Right forelimb (tissue), 1 donor: ENCODE measurements around the gene MED13L.
"Not testable (repeated sequence)": the region's sequence is repeated elsewhere in the genome, so short reads cannot be mapped to it uniquely, and the experiment has no call there.

Experiments used
- DNase-seq: peaks from one replicate; pipeline ENCODE4 v3.0.0-alpha.2; 2018

Gene MED13L

GRCh38 chr12:116245189-116245588 is 32.3 kb downstream of the MED13L start:
- no peak for DNase-seq

GRCh38 chr12:116244474-116245090 is 32.9 kb downstream of the MED13L start:
- DNase-seq, result no peak

- no peak for DNase-seq
Measured at GRCh38 chr12:116244001-116244400, 33.5 kb downstream of the MED13L start.

DNA sequence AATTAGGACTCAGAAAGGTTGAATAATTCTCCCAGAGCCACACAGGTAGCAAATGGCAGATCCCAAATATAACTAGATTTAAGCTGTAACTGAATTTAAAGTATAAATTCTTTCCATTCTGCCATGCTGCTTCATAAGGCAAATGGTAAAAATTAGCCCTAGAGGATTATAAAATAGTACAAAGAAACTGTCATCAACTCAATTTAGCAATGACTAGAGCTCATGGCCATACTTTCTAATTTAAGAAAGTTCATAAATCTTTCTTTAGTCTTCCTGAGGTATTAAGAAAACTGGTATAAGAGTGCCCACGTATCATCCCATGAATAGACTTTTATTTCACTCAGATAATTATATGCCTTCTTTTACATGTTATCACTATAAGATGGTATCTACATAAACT is 34.8 kb downstream of the MED13L start:
- no peak for DNase-seq

DNA sequence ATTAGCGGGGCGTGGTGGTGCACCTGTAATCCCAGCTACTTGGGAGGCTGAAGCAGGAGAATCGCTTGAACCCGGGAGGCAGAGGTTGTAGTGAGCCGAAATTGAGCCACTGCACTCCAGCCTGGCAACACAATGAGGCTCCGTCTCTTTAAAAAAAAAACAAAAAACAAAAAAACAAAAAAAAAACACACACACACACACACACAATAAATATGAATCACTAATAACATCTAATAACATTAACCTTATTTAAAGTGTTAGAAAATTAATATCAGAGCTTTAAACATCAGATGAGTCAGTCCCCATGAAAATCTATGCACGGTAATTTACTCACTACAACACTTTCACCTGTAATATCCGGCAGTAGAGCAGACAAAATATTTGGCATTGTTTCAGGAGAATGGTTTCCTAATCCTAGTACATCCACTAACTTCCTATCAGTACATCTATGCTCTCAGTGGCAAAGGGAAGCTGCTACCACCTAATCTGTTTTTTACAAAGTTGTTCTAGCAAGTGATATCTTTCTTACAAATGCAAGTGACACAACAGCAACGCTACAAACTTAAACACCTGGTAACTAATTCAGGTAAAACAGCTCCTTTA is 36.2 kb downstream of the MED13L start:
- no peak for DNase-seq

DNA sequence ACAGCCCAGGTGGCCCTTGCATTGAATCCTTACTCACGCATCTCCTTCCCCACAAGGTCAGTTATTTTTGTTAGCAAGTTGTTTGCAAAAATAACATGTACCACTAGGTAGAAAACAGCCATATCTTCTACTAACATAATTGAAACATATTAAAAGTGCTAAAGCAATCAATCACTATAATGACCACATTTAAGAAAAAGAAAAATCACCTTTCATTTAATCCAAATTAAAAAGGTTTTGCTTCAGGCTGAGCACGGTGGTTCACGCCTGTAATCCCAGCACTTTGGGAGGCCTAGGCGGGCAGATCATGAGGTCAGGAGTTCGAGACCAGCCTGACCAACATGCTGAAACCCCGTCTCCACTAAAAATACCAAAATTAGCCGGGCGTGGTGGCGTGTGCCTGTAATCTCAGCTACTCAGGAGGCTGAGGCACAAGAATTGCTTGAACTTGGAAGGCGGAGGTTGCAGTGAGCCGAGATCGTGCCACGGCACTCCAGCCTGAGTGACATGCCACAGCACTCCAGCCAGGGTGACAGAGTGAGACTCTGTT is 38.8 kb downstream of the MED13L start:
- DNase-seq, result not testable (repeated sequence)

DNA sequence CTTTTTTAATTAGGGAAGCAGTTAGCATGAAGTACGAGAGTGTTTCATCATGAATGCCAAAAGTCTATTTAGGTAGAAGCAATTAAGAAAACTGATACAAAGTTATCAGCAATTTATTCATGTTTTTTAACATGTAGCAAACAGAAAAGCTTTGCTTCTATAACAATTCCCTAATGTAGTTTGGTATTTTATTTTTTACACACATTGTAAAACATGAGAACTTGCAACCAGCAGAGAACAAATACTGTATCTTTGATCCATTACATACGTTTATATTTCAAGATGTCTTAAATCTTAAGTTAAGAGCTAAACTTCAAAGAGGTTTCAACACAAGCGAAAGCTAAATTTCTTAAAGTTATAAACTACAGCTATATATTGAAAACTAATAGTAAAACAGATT is 39.3 kb downstream of the MED13L start:
- DNase-seq, result no peak

DNA sequence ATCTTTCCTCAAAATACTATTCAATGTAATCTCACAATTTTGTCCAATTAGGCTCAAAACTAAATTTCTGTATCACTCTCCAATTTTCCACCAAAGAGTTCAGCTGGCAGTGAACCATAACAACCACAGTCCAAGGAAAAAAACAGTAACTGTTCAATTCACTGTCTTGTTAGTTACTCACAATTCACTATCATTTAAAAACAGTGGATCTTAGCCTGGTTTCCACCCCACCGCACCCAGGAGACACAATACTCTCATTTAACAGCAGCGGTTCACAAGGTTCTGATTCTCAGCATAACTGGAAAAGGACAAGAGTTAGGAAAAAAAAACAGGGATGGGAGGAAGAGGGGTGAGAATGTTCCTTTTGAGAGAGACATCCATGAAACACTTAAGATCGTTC is 40.5 kb downstream of the MED13L start:
- DNase-seq, result no peak

- no peak for DNase-seq
Measured at GRCh38 chr12:116236148-116236731, 41.3 kb downstream of the MED13L start.

- not testable (repeated sequence) for DNase-seq
Measured at GRCh38 chr12:116234148-116234547, 43.3 kb downstream of the MED13L start.

GRCh38 chr12:116233669-116234068 is 43.8 kb downstream of the MED13L start:
- DNase-seq, result no peak

DNA sequence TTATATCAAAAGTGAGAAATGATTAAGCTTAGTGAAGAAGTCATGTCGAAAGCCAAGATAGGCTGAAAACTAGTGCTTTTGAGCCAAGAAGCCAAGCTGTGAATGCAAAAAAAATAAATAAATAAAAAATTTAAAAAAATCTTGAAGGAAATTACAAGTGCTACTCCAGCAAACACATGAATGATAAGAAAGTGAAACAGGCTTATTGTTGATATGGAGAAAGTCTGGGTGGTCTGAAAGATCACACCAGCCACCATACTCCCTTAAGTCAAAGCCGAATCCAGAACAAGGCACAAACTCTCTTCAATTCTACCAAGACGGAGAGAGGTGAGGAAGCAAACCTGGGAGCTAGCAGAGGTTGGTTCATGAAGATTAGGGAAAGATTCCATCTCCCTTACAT is 49.7 kb downstream of the MED13L start:
- no peak for DNase-seq

- DNase-seq, result no peak
Measured at GRCh38 chr12:116226026-116226425, 51.5 kb downstream of the MED13L start.

DNA sequence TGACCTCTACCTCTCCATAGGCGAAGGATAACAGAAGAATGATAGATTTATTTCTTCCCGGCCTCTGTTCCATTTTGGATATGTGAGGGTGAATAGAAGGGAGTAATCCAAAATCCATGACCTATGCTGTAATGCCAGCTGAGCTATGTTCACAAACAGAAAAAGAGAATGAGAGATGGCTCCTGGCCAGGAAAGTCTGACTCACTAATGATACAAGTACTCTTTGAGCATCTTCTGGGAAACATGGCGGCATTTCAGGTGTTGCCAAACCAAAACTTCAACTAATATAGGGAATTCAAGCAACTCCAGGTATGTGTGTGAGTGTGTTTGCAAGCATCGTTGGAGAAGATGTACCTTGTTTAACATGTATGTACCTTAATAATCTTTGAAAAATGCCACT is 55.1 kb downstream of the MED13L start:
- no peak for DNase-seq

DNA sequence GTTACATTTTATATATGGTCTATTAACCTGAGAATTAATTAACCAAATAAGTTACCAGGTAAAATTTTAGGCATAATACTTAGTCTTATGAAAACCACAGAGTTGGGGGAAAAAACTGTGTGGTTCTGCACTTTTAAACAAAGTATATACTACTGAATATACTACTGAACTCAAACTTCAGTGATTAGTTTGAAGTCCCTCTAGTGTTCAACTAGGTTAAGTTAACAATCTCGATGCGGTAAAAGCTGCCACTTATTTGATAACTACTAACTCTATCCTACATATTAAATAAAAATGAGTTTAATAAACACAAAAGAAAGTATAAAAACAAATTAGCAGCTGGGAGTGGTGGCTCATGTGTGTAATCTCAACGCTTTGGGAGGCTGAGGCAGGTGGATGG is 56.7 kb downstream of the MED13L start:
- no peak for DNase-seq

GRCh38 chr12:116217045-116217735 is 60.3 kb downstream of the MED13L start:
- DNase-seq, result no peak

GRCh38 chr12:116216022-116216756 is 61.3 kb downstream of the MED13L start:
- no peak for DNase-seq

DNA sequence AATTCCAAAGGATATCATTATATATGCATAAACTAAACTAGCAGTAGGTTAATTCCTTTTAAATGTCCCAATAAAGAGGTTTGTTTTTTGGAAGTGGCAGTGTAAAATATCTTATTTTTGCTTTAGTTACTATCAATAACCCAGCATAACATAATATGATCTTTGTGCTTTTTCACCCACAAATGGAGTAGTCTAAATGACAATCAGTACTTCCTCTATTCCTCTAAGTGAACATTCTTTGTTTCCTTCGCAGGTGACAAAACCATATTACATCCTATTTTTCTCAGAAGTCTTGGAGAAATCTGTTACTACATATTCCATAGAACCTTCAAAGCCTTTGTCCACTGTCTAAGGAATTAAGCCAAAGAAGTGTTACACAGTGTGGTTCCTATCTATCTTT is 62.5 kb downstream of the MED13L start:
- no peak for DNase-seq

GRCh38 chr12:116213885-116214527 is 63.5 kb downstream of the MED13L start:
- no peak for DNase-seq

DNA sequence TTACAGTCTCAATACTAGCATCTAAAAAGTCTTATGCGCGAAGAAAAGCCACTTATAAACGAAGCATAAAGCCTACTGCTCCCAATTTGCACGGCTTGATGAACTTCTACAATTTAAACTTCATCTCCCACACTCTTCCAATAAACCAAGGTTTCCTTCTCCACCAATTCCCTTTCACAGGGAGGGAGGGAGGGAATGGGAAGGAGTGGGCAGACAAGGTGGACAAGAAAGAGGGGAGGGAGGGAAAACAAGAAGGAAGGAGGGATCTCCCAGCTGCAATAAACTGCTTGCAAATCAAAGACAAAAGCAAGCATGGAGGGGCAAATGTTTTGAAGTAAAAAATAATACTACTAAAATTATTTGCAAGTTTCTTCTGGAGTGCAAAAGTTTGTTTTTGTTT is 64.5 kb downstream of the MED13L start:
- no peak for DNase-seq

DNA sequence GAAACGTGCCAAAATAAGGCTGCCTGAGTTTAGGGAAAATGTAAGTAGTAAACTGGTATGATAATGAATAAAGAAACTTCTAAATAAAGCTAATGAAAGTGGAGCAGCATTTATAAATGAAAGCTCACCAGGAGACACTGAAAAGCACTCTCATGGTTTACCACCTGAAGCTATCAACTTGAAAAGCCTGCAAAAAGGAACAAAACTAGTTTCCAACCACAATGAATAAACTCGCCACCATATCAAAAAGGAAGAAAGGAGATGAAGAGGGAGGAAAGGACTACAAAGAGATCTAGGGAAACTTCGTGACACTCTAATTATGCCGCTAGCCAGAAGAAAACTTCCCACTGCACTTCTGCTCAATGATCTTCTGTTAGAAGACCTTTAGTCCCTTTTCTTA is 66.7 kb downstream of the MED13L start:
- DNase-seq, result no peak

- DNase-seq, result no peak
Measured at GRCh38 chr12:116210131-116210530, 67.4 kb downstream of the MED13L start.

- no peak for DNase-seq
Measured at GRCh38 chr12:116209503-116209902, 68.0 kb downstream of the MED13L start.
